Measurements from ENCODE around the gene CACNA1F. TPM values are rescaled to one million over a fixed set of nuclear protein-coding genes. Genes with fewer than 3 reads are reported as not detected.

CACNA1F gene
- total and polyA plus RNA-seq, 9 of the 15 experiments (the other 6 are each of a cell fraction or from before 2014, with no cell fraction given) = under 0.01 to 0.41 (median 0.03) TPM; not detected in 3

DNA sequence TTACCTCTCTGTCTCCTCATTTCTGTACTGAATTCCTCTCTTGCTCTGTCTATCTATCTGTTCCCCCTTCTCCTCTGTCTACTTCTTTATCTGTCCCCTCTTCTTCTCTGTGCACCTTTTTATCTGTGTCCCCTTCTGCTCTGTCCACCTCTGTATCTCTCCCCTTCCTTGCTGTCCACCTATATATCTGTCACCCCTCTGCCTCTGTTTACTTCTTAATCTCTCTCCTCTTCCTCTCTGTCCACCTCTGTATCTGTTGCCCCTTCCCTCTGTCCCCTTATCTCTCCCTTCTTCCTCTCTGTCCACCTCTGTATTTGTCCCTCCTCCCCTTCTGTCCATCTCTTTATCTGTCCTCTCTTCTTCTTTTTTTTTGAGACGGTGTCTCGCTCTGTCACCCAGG is 11.1 kb upstream of the CACNA1F start (continued):
- TF ChIP-seq BRD9 (IDR thresholded peaks at IDR 0.05; ENCODE audit: low read depth, partially characterized antibody) = peak; percentile 73
- no peak for TF ChIP-seq ELF1 (tag; IDR thresholded peaks at IDR 0.05)
- TF ChIP-seq PRPF4 (IDR thresholded peaks at IDR 0.05; ENCODE audit: insufficient read depth, low read depth, low read length, poor library complexity, severe bottlenecking) = no peak
- TF ChIP-seq FOXJ2 (tag; IDR thresholded peaks at IDR 0.05) = no peak
- TF ChIP-seq HDAC2 (IDR thresholded peaks at IDR 0.05) = peak; percentile 90
- no peak for TF ChIP-seq ZBTB12 (CRISPR knock-in tag; IDR thresholded peaks at IDR 0.05)
- no peak for TF ChIP-seq LCOR (CRISPR knock-in tag; IDR thresholded peaks at IDR 0.05)
- TF ChIP-seq THRAP3 (IDR thresholded peaks at IDR 0.05; ENCODE audit: borderline replicate concordance) = no peak
- TF ChIP-seq TSC22D4 (tag; IDR thresholded peaks at IDR 0.05) = no peak
- no peak for TF ChIP-seq FOXO4 (CRISPR knock-in tag; IDR thresholded peaks at IDR 0.05)
- peak; percentile 71; the same call in 1 of the 2 replicates for TF ChIP-seq CTBP1 (IDR thresholded peaks at IDR 0.05; ENCODE audit: borderline replicate concordance)
- TF ChIP-seq KLF13 (tag; IDR thresholded peaks at IDR 0.05; ENCODE audit: borderline replicate concordance, low read depth) = no peak
- 0 out of 2 replicates have a peak, but pooled peaks have one; percentile 23 for TF ChIP-seq NFRKB (IDR thresholded peaks at IDR 0.05; ENCODE audit: low read depth)
- peak; percentile 87 to 93 for TF ChIP-seq FOXK2 (conservative IDR thresholded peaks at IDR 0.05 in 1 of 2, IDR thresholded peaks at IDR 0.05 in 1 of 2; ENCODE audit: low read depth in 2 of 2)
- no peak for TF ChIP-seq ZNF253 (CRISPR knock-in tag; conservative IDR thresholded peaks at IDR 0.05)
- peak; percentile 87 for TF ChIP-seq TEAD4 (IDR thresholded peaks at IDR 0.05; ENCODE audit: low read length)
- TF ChIP-seq TEAD4 (CRISPR knock-in tag; IDR thresholded peaks at IDR 0.05; ENCODE audit: borderline replicate concordance) = no peak
- TF ChIP-seq PTRF (tag; IDR thresholded peaks at IDR 0.05) = no peak
- TF ChIP-seq MTA1 (IDR thresholded peaks at IDR 0.05; ENCODE audit: borderline replicate concordance) = peak; percentile 94
- TF ChIP-seq CC2D1A (IDR thresholded peaks at IDR 0.05) = peak; percentile 99
- TF ChIP-seq CSDE1 (IDR thresholded peaks at IDR 0.05) = peak in 1 of 2 experiments; percentile 83; a peak in 2 of 4 replicates
- no peak for TF ChIP-seq KAT2B (IDR thresholded peaks at IDR 0.05; ENCODE audit: low read depth, low read length)
- TF ChIP-seq PYGO2 (tag; IDR thresholded peaks at IDR 0.05) = no peak
- TF ChIP-seq MYBL2 (IDR thresholded peaks at IDR 0.05; ENCODE audit: low read depth) = 0 out of 2 replicates have a peak, but pooled peaks have one; percentile 38
- no peak for TF ChIP-seq MYBL2 (CRISPR knock-in tag; IDR thresholded peaks at IDR 0.05; ENCODE audit: borderline replicate concordance)
- no peak for TF ChIP-seq MTF1 (CRISPR knock-in tag; IDR thresholded peaks at IDR 0.05; ENCODE audit: borderline replicate concordance)
- peak; percentile 100 for TF ChIP-seq CBFA2T3 (IDR thresholded peaks at IDR 0.05)
- TF ChIP-seq HDAC8 (tag; IDR thresholded peaks at IDR 0.05) = no peak
- no peak for TF ChIP-seq MCM5 (IDR thresholded peaks at IDR 0.05; ENCODE audit: low read depth)
- no peak for TF ChIP-seq HDGF (IDR thresholded peaks at IDR 0.05)
- no peak for TF ChIP-seq FOXJ3 (CRISPR knock-in tag; IDR thresholded peaks at IDR 0.05)
- TF ChIP-seq ZNF140 (CRISPR knock-in tag; IDR thresholded peaks at IDR 0.05) = no peak
